HG03196 (cell line): ENCODE data around the gene ZNF77.
A peak's percentile ranks its signal among the peaks of the same experiment; 100 is the strongest.
"Not testable (repeated sequence)": the region's sequence is repeated elsewhere in the genome, so short reads cannot be mapped to it uniquely, and the experiment has no call there.

Experiments used
- ATAC-seq: cut with Tn5 transposase; IDR thresholded peaks from one replicate; pipeline ENCODE4 v1.9.1; 2021; ENCODE audit not compliant: unreplicated experiment

The ZNF77 gene

GRCh38 chr19:2970201-2970835, 25.5 kb upstream of the ZNF77 start:
- no peak for ATAC-seq

DNA sequence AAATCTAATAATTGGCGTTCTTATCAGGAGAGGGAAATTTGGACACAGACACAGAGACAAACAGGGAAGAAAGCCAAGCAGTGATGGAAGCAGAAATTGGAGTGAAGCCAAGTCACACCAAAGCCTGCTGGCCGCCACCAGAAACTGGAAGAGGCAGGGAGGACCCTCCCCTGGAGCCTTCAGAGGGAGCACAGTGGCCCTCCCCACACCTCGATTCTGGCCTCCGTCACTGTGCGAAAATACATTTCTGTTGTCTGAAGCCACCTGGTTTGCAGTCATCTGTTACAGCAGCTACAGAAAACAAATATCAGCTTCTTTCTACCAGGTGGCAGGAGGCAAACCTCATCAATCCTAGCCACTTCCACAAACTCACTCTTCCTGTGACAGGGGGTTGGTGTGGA, 24.3 kb upstream of the ZNF77 start:
- no peak for ATAC-seq

DNA sequence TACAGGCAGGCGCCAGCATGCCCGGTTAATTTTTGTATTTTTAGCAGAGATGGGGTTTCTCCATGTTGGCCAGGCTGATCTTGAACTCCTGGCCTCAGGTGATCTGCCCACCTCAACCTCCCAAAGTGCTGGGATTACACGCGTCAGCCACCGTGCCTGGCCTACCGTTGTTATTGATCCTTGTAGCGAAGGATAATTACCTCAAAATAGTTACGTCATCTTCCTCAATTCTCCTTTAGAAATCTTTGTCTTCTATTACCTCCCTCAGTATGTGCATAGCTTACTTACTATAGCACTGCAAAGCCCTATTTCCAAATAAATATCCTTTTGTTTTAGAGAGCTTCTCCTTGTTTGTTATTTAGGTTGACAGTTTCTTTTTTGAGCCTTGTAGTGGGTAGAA, 23.2 kb upstream of the ZNF77 start:
- ATAC-seq = no peak

GRCh38 chr19:2964874-2965273, 20.1 kb upstream of the ZNF77 start:
- no peak for ATAC-seq

DNA sequence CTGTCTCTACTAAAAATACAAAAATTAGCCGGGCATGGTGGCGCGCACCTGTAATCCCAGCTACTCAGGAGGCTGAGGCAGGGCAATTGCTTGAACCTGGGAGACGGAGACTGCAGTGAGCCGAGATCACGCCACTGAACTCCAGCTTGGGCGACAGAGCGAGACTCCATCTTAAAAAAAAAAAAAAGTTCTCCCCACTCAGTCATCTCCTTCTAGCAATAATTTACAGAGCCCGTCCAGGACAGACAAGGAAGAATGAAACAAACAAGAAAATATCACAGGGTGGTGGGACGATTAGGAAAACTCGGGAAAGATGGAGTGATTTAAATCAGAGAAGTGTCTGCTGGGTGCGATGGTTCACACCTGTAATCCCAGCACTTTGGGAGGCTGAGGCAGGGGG, 18.9 kb upstream of the ZNF77 start:
- ATAC-seq = not testable (repeated sequence)

GRCh38 chr19:2963122-2963521, 18.4 kb upstream of the ZNF77 start:
- no peak for ATAC-seq

DNA sequence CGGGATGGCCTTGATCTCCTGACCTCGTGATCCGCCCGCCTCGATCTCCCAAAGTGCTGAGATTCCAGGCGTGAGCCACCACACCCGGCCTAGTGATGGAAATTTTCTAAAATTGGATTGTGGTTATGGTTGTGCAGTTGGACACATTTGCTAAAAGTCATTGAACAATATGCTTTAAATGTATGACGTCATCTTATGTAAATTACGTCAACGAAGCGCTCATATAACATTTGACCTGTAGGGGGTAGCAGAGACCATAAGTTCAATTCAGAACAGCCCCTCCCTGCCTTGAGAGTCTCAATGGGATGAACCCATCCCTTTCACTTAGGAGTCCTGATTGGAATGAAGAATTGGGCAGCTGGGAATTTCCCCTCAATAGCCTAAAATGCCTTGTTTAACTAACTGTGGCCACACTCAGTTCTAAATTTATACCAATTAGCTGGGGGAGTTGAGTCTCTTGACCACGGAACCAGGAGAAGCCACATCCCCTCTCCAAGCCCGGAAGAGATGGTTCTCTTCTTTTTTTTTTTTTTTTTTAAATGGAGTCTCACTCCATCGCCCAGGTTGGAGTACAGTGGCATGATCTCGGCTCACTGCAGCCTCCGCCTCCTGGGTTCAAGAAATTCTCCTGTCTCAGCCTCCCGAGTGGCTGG, 17.4 kb upstream of the ZNF77 start:
- ATAC-seq = no peak

- no peak for ATAC-seq
Measured at GRCh38 chr19:2960120-2960519, 15.3 kb upstream of the ZNF77 start.

- ATAC-seq = no peak
Measured at GRCh38 chr19:2957160-2957559, 12.4 kb upstream of the ZNF77 start.

- ATAC-seq = no peak
Measured at GRCh38 chr19:2952953-2953481, 8.2 kb upstream of the ZNF77 start.

- peak; percentile 90 for ATAC-seq
Measured at GRCh38 chr19:2950286-2951124, 5.7 kb upstream of the ZNF77 start.

DNA sequence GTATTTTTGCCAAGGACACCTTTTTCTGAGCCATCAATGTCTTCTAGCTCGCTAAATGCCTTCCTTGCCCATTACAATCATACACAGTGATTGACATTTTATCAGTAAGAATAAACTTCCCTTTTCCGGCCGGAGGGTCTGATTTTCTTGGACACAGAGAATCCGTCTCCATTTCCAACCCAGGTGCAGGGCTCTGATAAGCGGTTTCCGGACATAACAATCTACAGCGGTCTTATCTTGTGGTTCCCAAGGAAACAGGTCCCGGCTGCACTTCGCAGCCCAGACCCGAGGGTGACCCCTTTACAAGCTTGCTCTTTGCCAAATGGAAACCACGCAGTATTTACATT, 5.1 kb upstream of the ZNF77 start:
- ATAC-seq = peak; percentile 5

DNA sequence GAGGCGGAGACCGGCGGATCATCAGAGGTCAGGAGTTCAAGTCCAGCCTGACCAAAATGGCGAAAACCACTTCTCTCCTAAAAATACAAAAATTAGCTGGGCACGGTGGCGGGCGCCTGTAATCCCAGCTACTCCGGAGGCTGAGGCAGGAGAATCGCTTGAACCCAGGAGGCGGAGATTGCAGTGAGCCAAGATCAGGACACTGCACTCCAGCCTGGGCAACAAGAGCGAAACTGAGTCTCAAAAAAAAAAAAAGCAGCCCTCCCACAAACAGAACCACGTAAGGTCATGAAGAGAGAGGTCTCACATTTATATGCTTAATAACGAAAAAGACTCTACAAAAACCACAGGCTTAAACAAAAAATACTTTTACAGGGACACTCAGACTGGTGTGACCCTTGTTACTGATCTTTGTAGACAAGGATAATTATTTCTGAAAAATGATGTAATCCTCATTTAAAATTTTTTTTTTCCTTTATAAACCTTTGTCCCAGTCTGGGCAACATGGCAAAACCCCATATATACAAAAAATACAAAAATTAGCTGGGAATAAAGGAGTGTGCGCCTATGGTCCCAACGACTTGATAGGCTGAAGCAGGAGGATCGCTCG, 909 bp upstream of the ZNF77 start:
- no peak for ATAC-seq

GRCh38 chr19:2944403-2944774, 382 bp downstream of the ZNF77 start:
- ATAC-seq = no peak

DNA sequence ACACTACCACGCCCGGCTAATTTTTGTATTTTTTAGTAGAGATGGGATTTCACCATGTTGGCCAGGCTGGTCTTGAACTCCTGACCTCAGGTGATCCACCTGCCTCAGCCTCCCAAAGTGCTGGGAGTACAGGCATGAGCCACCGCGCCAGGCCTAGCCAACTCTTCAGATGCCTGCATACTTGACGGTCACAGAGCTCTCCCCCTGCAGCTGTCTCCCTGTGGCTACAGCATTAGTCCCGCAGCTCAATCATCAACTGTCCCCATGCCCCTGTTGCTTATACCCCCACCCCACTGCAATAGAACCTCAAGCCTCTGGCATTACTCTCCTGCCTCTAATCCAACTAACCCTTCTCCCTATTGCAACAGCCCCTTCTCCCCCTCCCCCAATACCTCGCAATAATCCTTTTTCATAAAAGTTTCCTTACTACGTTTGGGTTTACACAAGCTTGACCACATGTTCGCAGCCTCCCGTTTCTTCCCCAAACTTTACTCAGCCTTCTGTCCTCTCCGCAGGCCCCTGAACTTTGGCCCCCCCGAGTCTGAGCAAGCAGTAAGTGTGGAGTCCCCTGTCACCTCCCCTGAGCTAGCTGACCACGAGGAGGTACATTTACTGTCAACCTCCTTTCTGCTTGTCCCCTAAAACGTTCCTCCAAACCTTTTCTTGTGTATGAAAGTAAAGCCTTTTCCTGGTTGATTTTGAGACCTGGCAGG, 1.7 kb downstream of the ZNF77 start:
- no peak for ATAC-seq

GRCh38 chr19:2935863-2936262, 8.9 kb downstream of the ZNF77 start:
- not testable (repeated sequence) for ATAC-seq

GRCh38 chr19:2933490-2933910, 11.3 kb downstream of the ZNF77 start:
- no peak for ATAC-seq

GRCh38 chr19:2927032-2927430, 17.7 kb downstream of the ZNF77 start:
- ATAC-seq = no peak

DNA sequence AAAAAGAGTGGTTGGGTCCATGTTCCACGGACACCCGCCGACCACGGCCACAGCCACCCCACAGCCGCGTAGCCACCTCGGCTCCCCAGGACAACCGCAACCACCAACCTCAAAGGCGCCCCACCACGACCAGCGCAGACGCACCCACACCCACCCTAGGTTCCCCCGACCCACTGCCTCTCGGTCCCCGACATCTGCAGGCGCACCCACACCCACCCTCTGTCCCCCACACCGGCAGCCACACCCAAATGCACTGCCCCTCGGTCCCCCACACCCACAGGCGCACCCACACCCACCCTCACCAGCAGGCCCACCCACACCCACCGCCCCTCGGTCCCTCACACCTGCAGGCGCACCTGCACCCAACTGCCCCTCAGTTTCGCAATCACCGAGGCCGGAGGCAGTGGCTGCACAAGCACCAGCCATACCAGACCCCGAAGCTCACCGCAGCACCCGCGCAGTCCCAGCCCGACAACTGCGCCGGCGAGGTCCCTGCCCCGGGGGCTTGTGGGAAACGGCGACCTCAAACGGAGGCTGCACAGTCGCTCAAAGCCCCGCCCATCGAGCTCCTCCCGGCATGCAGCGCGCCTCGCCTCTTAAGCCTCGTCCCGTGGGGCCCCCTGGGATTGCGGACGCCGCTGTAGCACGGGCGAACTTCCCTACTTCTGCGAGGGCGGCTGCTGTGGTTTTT, 18.3 kb downstream of the ZNF77 start:
- ATAC-seq = no peak

- no peak for ATAC-seq
Measured at GRCh38 chr19:2923510-2923909, 21.3 kb downstream of the ZNF77 start.
